Hindlimb muscle (tissue), 1 donor: ENCODE results near the gene HMX1. TPM values are rescaled to one million over a fixed set of nuclear protein-coding genes. Genes with fewer than 3 reads are reported as not detected.

Experiments
- DNase-seq: peaks from one replicate; pipeline ENCODE4 v3.0.0-alpha.2; 2013
- polyA plus RNA-seq: library from polyadenylated mRNA; unstranded; fragments of 120-200 nt; gene quantifications from one replicate; pipeline ENCODE4 v1.2.1, GENCODE V29; 2013; ENCODE audit not compliant: insufficient read length

The HMX1 gene
- polyA plus RNA-seq, 1 donor = not detected

GRCh38 chr4:8891646-8892555 is 20.3 kb upstream of the HMX1 start:
- DNase-seq = no peak

GRCh38 chr4:8891255-8891645 is 19.6 kb upstream of the HMX1 start:
- no peak for DNase-seq

GRCh38 chr4:8888856-8889255 is 17.2 kb upstream of the HMX1 start:
- no peak for DNase-seq

GRCh38 chr4:8886612-8887406 is 15.2 kb upstream of the HMX1 start:
- no peak for DNase-seq

- DNase-seq = no peak
Observed at GRCh38 chr4:8882239-8882638, 10.6 kb upstream of the HMX1 start.

GRCh38 chr4:8880851-8881250 is 9.2 kb upstream of the HMX1 start:
- DNase-seq = no peak

GRCh38 chr4:8879574-8879973 is 7.9 kb upstream of the HMX1 start:
- no peak for DNase-seq

- no peak for DNase-seq
Observed at GRCh38 chr4:8878421-8878820, 6.8 kb upstream of the HMX1 start.

GRCh38 chr4:8877780-8878040 is 6.1 kb upstream of the HMX1 start:
- no peak for DNase-seq

- DNase-seq = no peak
Observed at GRCh38 chr4:8876982-8877779, 5.5 kb upstream of the HMX1 start.

- no peak for DNase-seq
Observed at GRCh38 chr4:8874896-8875680, 3.4 kb upstream of the HMX1 start.

- DNase-seq = no peak
Observed at GRCh38 chr4:8874003-8874895, 2.6 kb upstream of the HMX1 start.

- DNase-seq = no peak
Observed at GRCh38 chr4:8872402-8873291, 1.0 kb upstream of the HMX1 start.

GRCh38 chr4:8870647-8871416 is 807 bp downstream of the HMX1 start:
- DNase-seq = no peak

- no peak for DNase-seq
Observed at GRCh38 chr4:8869898-8870646, 1.6 kb downstream of the HMX1 start.

- no peak for DNase-seq
Observed at GRCh38 chr4:8869002-8869897, 2.4 kb downstream of the HMX1 start.

GRCh38 chr4:8868321-8869001 is 3.2 kb downstream of the HMX1 start:
- DNase-seq = no peak
